K562 (cell line): ENCODE data around the gene GRIA1. TPM values are rescaled to one million over a fixed set of nuclear protein-coding genes. Genes with fewer than 3 reads are reported as not detected.
A peak's percentile ranks its signal among the peaks of the same experiment; 100 is the strongest.

Source experiments
- ATAC-seq: fragments of 200-7000 bp; cut with Tn5 transposase; 3 replicates; pipeline ENCODE4 v1.9.1; 2020; ENCODE audit warnings: moderate library complexity
- BruUV-seq: library from RNA; stranded (reverse); fragments of 400-500 nt; replicated peaks from 2 replicates; lab custom pipeline; 2021; lab: Mats Ljungman, UMichigan
- CTCF ChIA-PET: fragments of 300-600 bp; formaldehyde crosslinking; extraction: SDS; loops from one replicate; lab custom pipeline; 2021; ENCODE audit warnings: low intra/inter-chr PET ratio; lab: Yijun Ruan, JAX
- POLR2A ChIA-PET: fragments of 300-600, 350-650 bp; sonication (Branson Sonifier 250); formaldehyde crosslinking; extraction: SDS; loops from one replicate; lab custom pipeline; 2021; ENCODE audit warnings: antibody characterized with exemption, inconsistent platforms; lab: Yijun Ruan, JAX
- DNase-seq, 4 experiments: peaks; one replicate each; pipeline versions ENCODE4 v3.0.0 to v3.0.0-alpha.2; 2011 to 2018; ENCODE audit warnings: low spot score in 3 of 4, mixed read lengths in 3 of 4; ENCODE audit errors: extremely low read depth in 1 of 4
- FAIRE-seq: peaks from 2 replicates; lab custom pipeline; 2011; peaks lifted over from hg19 to GRCh38; lab: Jason Lieb, UNC
- H2AFZ ChIP-seq: 2 replicates; pipeline ENCODE4 v1.6.0; 2011; ENCODE audit warnings: low read depth, low read length, control low read depth, inconsistent platforms
- H3K27ac ChIP-seq: fragments of 200-600 bp; 3 replicates; pipeline ENCODE4 v1.8.0; 2011; ENCODE audit warnings: low read depth, mild to moderate bottlenecking, control low read depth, inconsistent platforms, low read length, moderate library complexity, mixed read lengths; ENCODE audit errors: extremely low read depth
- H3K27me3 ChIP-seq, 2 experiments: fragments of 300-600 bp in 1 of 2; 2 replicates in 1 of 2; 3 replicates in 1 of 2; pipeline versions ENCODE4 v1.6.0 to v1.8.0; 2011; ENCODE audit warnings: inconsistent platforms in 2 of 2, low read length in 2 of 2, mild to moderate bottlenecking in 1 of 2, mixed read lengths in 1 of 2, moderate library complexity in 1 of 2; ENCODE audit not compliant: control insufficient read depth in 2 of 2, insufficient read depth in 2 of 2
- H3K36me3 ChIP-seq: fragments of 300-600 bp; 3 replicates; pipeline ENCODE4 v1.8.0; 2011; ENCODE audit warnings: mild to moderate bottlenecking, low read length, inconsistent platforms; ENCODE audit not compliant: control insufficient read depth, insufficient read depth
- H3K4me1 ChIP-seq, 2 experiments: fragments of 200-600 bp in 1 of 2; replicated peaks in 1 of 2; 2 replicates in 1 of 2; 3 replicates in 1 of 2; pipeline versions ENCODE4 v1.5.1 to v1.8.0; 2011; ENCODE audit warnings: inconsistent platforms in 2 of 2, low read length in 2 of 2, mild to moderate bottlenecking in 1 of 2, mixed read lengths in 1 of 2, moderate library complexity in 1 of 2; ENCODE audit not compliant: control insufficient read depth in 2 of 2, insufficient read depth in 2 of 2
- H3K4me2 ChIP-seq: 2 replicates; pipeline ENCODE4 v1.6.1; 2011; ENCODE audit warnings: low read length, control low read depth, inconsistent platforms, mixed read lengths; ENCODE audit not compliant: insufficient read depth
- H3K4me3 ChIP-seq: fragments of 200-600 bp; sonication (generic), shearing (Covaris generic); 2 replicates; pipeline ENCODE4 v1.5.1; 2016; ENCODE audit warnings: control low read depth, inconsistent platforms
- H3K79me2 ChIP-seq: fragments of 200-600 bp; 3 replicates; pipeline ENCODE4 v1.8.0; 2011; ENCODE audit warnings: low read length, inconsistent platforms; ENCODE audit not compliant: control insufficient read depth, insufficient read depth
- H3K9ac ChIP-seq, 2 experiments: 2 replicates each; pipeline versions ENCODE4 v1.6.0 to v1.6.1; 2011; ENCODE audit warnings: low read depth in 2 of 2, low read length in 2 of 2, control low read depth in 1 of 2, inconsistent platforms in 1 of 2, mild to moderate bottlenecking in 1 of 2, mixed read lengths in 1 of 2; ENCODE audit not compliant: insufficient read depth in 1 of 2
- H3K9me1 ChIP-seq: one replicate; pipeline ENCODE4 v1.6.0; 2011; ENCODE audit warnings: inconsistent platforms, mild to moderate bottlenecking, low read length, moderate library complexity; ENCODE audit not compliant: control insufficient read depth, insufficient read depth
- H3K9me3 ChIP-seq: replicated peaks from 2 replicates; pipeline ENCODE4 v1.5.1; 2011; ENCODE audit warnings: low read depth, low read length, inconsistent platforms; ENCODE audit not compliant: control insufficient read depth, insufficient read depth
- H4K20me1 ChIP-seq: replicated peaks from 2 replicates; pipeline ENCODE4 v1.6.1; 2011; ENCODE audit warnings: low read length, inconsistent platforms, mixed read lengths; ENCODE audit not compliant: control insufficient read depth, insufficient read depth
- ARID2 ChIP-seq: fragments of 450-650 bp; IDR thresholded peaks from 2 replicates; pipeline ENCODE4 v1.6.1; 2017; ENCODE audit warnings: antibody characterized with exemption, mild to moderate bottlenecking
- C11orf30 ChIP-seq: fragments of 450-650 bp; IDR thresholded peaks from 2 replicates; pipeline ENCODE4 v1.6.1; 2016; ENCODE audit warnings: low read depth, mild to moderate bottlenecking
- CHD4 ChIP-seq: fragments of 200-600 bp; sonication (generic); IDR thresholded peaks from 3 replicates; pipeline ENCODE4 v1.6.1; 2012; ENCODE audit warnings: low read depth, mild to moderate bottlenecking, mixed read lengths, low read length, inconsistent platforms; ENCODE audit not compliant: insufficient read depth, insufficient replicate concordance, poor library complexity, severe bottlenecking
- ELF4 ChIP-seq: fragments of 450-650 bp; formaldehyde crosslinking; IDR thresholded peaks from 2 replicates; pipeline ENCODE4 v1.4.0; 2022; ENCODE audit warnings: missing genetic modification characterization
- HNRNPH1 ChIP-seq: fragments of 200-400 bp; formaldehyde crosslinking; optimal IDR thresholded peaks from 2 replicates; pipeline ENCODE3; 2017; ENCODE audit warnings: low read depth, mild to moderate bottlenecking, low read length, moderate library complexity
- KLF10 ChIP-seq: fragments of 250-450 bp; sonication (Bioruptor Pico); IDR thresholded peaks from 2 replicates; pipeline ENCODE4 v1.6.1; 2021; ENCODE audit warnings: matching md5 sums
- YY1 ChIP-seq, 3 experiments: IDR thresholded peaks; 2 replicates each; pipeline ENCODE4 v1.6.1; 2011; ENCODE audit warnings: low read length in 2 of 3, mild to moderate bottlenecking in 2 of 3, moderate library complexity in 2 of 3, borderline replicate concordance in 1 of 3, control low read depth in 1 of 3, low read depth in 1 of 3; ENCODE audit not compliant: insufficient read depth in 3 of 3, insufficient replicate concordance in 2 of 3, control insufficient read depth in 1 of 3, insufficient read length in 1 of 3; ENCODE audit errors: extremely low read depth in 1 of 3
- ZNF280A ChIP-seq: fragments of 450-650 bp; IDR thresholded peaks from 2 replicates; pipeline ENCODE4 v1.6.1; 2018; ENCODE audit warnings: mild to moderate bottlenecking, low read depth; ENCODE audit not compliant: partially characterized antibody
- ZNF444 ChIP-seq: fragments of 250-450 bp; sonication (Bioruptor Pico); IDR thresholded peaks from 2 replicates; pipeline ENCODE4 v1.4.0; 2020; ENCODE audit warnings: mild to moderate bottlenecking, moderate library complexity
- WGBS: fragments of 100-300 bp; shearing (Covaris generic); methylation state at CpG from one replicate; pipeline ENCODE4 v1.1.6; 2016; ENCODE audit warnings: low coverage, mixed read lengths; ENCODE audit not compliant: insufficient coverage; ENCODE audit errors: missing lambda C conversion rate; 5-methylcytosine and 5-hydroxymethylcytosine counted together
- in situ Hi-C: fragments of 300-500 bp; cut with MboI; formaldehyde crosslinking; loops from 4 replicates; pipeline ENCODE4 v1.15.0; 2018; ENCODE audit warnings: inconsistent platforms, mixed read lengths
- intact Hi-C: fragments of 100-400 bp; cut with micrococcal nuclease; formaldehyde crosslinking; loops from 2 replicates; pipeline ENCODE4 v1.14.2; 2022
- polyA plus RNA-seq, 8 experiments: library from polyadenylated mRNA; depleted of rRNA in 4 of 8; stranded (reverse) in 5 of 8; unstranded in 3 of 8; fragments of >200 nt; fragmentation: Nextera tagmentation in 2 of 8; fragmentation: Illumina TruSeq in 1 of 8; extraction: Ambion mirVana in 2 of 8; extraction: Trizol in 1 of 8; gene quantifications; 2 replicates each; pipeline versions ENCODE4 v1.2.1 to v1.2.3, GENCODE V29; 2011 to 2014; ENCODE audit warnings: inconsistent platforms in 1 of 8, missing spikeins in 1 of 8
- total RNA-seq, 7 experiments: library from RNA; depleted of rRNA in 6 of 7; stranded (reverse); fragments of >200 nt in 6 of 7; fragmentation: Illumina TruSeq in 2 of 7; extraction: Trizol in 2 of 7; gene quantifications; 2 replicates each; pipeline versions ENCODE4 v1.2.1 to v1.2.3, GENCODE V29; 2011 to 2021; ENCODE audit warnings: low replicate concordance in 1 of 7
- TF ChIP-seq, protein P1 (sequence below): fragments of 450-650 bp; IDR thresholded peaks from 2 replicates; pipeline ENCODE4 v1.7.0; 2016; ENCODE audit warnings: borderline replicate concordance
- TF ChIP-seq, protein P2 (sequence below), 2 experiments: fragments of 200-800 bp in 1 of 2; sonication (Bioruptor generic) in 1 of 2; sonication (generic) in 1 of 2; formaldehyde crosslinking in 1 of 2; IDR thresholded peaks in 1 of 2; conservative IDR thresholded peaks in 1 of 2; 2 replicates each; pipeline versions ENCODE4 v1.5.0 to v1.6.1; 2016 to 2020; ENCODE audit warnings: missing compliant biosample characterization in 1 of 2, missing genetic modification characterization in 1 of 2, missing genetic modification reagents in 1 of 2
- TF ChIP-seq, protein P3 (sequence below): fragments of 450-650 bp; IDR thresholded peaks from 2 replicates; pipeline ENCODE4 v1.6.1; 2017; ENCODE audit warnings: antibody characterized with exemption

Gene GRIA1
- total and polyA plus RNA-seq, 9 of the 15 experiments (the other 6 are each of a cell fraction or from before 2014, with no cell fraction given), result not detected

DNA sequence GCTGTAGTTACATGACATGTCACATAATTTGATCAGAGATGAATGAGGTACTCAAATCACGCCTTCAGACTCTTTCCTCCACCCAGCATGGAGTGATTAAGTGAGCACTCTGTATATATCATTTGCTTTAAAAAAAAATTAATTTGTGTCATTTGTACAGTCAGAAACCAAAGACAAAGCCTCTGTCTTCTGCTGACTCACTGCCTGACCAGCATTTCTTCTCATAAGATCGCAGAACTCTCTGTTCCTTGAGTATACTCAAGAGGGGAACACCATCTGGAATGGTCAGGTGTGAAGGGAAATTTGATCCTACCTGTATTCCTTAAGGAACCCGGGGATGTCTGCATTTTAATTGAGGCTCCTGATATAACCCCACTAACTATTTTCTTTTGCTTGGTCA is 293.8 kb downstream of the GRIA1 start (continued):
- TF ChIP-seq ZNF280A (no peak), C11orf30 (0 out of 2 replicates have a peak, but pooled peaks have one; percentile 16), ELF4 (CRISPR knock-in tag) (no peak), ZNF444 (CRISPR knock-in tag) (no peak), YY1 (IDR thresholded peaks at IDR 0.05; ENCODE audit: borderline replicate concordance in 1 of 3, control insufficient read depth in 1 of 3, extremely low read depth in 1 of 3, insufficient read depth in 3 of 3, insufficient read length in 1 of 3, insufficient replicate concordance in 2 of 3, low read depth in 1 of 3, low read length in 2 of 3) (no peak), CHD4 (no peak), HNRNPH1 (no peak)

DNA sequence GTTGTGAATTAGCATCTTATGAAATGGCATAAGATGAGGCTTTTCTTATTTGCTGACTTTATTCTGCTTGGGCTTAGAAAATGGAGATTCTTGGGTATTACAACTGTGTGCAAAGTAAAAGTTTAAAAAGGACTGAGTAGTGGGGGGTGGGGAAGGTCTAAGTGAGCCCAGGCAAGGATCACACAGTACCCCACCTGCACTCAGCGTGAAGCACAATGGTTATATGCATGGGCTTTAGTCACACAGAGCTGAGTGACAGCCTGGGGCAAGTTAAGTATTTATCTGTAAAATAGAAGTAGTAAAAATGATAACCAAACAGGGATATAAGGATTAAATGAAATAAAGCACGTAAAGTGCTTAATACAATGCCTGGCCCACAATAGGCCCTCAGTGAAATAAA is 300.9 kb downstream of the GRIA1 start:
- BruUV-seq, result no TSS peak
- DNase-seq (no peak), FAIRE-seq (no peak), ATAC-seq (no peak)
- Histone ChIP-seq H3K4me2 (no peak overlapping the region), H4K20me1 (no peaks in the 10 kb centered on the region), H3K9ac (no peak overlapping the region), H3K9me1 (no peaks in the 10 kb centered on the region), H3K27me3 (no peaks in the 10 kb centered on the region), H3K79me2 (no peaks in the 10 kb centered on the region), H3K36me3 (no peaks in the 10 kb centered on the region), H2AFZ (no peak overlapping the region), H3K4me1 (no peaks in the 10 kb centered on the region), H3K4me3 (no peak overlapping the region), H3K9me3 (no peaks in the 10 kb centered on the region), H3K27ac (no peak overlapping the region)
- intact Hi-C loops, result no loop called here
- in situ Hi-C loops, result no loop called here
- POLR2A ChIA-PET, result no interaction called here
- 0% methylated on average over 2 of the region's 2 CpGs for WGBS
- CTCF ChIA-PET, result no interaction called here
- TF ChIP-seq, protein P1, sequence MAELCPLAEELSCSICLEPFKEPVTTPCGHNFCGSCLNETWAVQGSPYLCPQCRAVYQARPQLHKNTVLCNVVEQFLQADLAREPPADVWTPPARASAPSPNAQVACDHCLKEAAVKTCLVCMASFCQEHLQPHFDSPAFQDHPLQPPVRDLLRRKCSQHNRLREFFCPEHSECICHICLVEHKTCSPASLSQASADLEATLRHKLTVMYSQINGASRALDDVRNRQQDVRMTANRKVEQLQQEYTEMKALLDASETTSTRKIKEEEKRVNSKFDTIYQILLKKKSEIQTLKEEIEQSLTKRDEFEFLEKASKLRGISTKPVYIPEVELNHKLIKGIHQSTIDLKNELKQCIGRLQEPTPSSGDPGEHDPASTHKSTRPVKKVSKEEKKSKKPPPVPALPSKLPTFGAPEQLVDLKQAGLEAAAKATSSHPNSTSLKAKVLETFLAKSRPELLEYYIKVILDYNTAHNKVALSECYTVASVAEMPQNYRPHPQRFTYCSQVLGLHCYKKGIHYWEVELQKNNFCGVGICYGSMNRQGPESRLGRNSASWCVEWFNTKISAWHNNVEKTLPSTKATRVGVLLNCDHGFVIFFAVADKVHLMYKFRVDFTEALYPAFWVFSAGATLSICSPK, result no peak
- TF ChIP-seq, protein P2, sequence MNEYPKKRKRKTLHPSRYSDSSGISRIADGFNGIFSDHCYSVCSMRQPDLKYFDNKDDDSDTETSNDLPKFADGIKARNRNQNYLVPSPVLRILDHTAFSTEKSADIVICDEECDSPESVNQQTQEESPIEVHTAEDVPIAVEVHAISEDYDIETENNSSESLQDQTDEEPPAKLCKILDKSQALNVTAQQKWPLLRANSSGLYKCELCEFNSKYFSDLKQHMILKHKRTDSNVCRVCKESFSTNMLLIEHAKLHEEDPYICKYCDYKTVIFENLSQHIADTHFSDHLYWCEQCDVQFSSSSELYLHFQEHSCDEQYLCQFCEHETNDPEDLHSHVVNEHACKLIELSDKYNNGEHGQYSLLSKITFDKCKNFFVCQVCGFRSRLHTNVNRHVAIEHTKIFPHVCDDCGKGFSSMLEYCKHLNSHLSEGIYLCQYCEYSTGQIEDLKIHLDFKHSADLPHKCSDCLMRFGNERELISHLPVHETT (CRISPR knock-in tag; conservative IDR thresholded peaks at IDR 0.05 in 1 of 2, IDR thresholded peaks at IDR 0.05 in 1 of 2), result no peak
- TF ChIP-seq KLF10 (CRISPR knock-in tag) (no peak), ARID2 (no peak)
- TF ChIP-seq, protein P3, sequence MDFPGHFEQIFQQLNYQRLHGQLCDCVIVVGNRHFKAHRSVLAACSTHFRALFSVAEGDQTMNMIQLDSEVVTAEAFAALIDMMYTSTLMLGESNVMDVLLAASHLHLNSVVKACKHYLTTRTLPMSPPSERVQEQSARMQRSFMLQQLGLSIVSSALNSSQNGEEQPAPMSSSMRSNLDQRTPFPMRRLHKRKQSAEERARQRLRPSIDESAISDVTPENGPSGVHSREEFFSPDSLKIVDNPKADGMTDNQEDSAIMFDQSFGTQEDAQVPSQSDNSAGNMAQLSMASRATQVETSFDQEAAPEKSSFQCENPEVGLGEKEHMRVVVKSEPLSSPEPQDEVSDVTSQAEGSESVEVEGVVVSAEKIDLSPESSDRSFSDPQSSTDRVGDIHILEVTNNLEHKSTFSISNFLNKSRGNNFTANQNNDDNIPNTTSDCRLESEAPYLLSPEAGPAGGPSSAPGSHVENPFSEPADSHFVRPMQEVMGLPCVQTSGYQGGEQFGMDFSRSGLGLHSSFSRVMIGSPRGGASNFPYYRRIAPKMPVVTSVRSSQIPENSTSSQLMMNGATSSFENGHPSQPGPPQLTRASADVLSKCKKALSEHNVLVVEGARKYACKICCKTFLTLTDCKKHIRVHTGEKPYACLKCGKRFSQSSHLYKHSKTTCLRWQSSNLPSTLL, result no peak
